NB4 (cell line): ENCODE results near the gene CLMP.
A peak's percentile ranks its signal among the peaks of the same experiment; 100 is the strongest.

Source experiments
- TF ChIP-seq, protein P1 (sequence below): IDR thresholded peaks from 2 replicates; pipeline ENCODE4 v1.6.1; 2011; ENCODE audit warnings: low read depth, low read length
- TF ChIP-seq, protein P2 (sequence below): IDR thresholded peaks from one replicate; pipeline ENCODE4 v1.5.1; 2012; ENCODE audit warnings: low read depth, low read length

DNA sequence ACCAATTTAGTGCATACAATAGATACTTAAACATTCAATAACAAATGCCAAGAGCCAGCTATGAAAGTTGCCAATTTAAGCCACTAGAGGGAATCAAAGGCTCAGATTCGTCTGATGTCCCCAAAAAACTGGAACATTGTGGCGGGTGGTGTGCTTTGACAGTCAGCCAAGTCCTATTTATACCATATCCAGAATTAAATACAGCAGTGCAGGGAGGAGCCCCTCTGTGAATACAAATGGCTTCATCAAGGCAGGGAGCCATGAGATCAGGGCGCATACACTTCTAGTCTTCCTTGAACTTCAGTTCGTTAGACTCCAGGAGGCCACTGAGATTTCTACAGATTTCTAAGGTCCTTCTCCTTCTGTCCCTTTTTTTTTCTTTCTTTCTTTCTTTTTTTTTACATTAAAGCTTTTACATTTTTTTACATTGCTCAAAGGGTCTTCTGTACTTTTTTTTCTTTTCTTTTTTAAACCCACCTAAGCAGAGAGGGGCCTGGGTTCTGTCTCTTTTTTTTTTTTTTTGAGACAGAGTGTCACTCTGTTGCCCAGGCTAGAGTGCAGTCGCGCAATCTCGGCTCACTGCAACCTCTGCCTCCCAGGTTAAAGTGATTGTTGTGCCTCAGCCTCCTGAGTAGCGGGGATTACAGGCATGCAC is 91.6 kb downstream of the CLMP start:
- TF ChIP-seq, protein P1, sequence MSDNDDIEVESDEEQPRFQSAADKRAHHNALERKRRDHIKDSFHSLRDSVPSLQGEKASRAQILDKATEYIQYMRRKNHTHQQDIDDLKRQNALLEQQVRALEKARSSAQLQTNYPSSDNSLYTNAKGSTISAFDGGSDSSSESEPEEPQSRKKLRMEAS: no peak
- TF ChIP-seq, protein P2, sequence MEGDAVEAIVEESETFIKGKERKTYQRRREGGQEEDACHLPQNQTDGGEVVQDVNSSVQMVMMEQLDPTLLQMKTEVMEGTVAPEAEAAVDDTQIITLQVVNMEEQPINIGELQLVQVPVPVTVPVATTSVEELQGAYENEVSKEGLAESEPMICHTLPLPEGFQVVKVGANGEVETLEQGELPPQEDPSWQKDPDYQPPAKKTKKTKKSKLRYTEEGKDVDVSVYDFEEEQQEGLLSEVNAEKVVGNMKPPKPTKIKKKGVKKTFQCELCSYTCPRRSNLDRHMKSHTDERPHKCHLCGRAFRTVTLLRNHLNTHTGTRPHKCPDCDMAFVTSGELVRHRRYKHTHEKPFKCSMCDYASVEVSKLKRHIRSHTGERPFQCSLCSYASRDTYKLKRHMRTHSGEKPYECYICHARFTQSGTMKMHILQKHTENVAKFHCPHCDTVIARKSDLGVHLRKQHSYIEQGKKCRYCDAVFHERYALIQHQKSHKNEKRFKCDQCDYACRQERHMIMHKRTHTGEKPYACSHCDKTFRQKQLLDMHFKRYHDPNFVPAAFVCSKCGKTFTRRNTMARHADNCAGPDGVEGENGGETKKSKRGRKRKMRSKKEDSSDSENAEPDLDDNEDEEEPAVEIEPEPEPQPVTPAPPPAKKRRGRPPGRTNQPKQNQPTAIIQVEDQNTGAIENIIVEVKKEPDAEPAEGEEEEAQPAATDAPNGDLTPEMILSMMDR: peak; percentile 66
